Activated CD8-positive, alpha-beta memory T cell treated with anti-CD3 and anti-CD28 coated beads for 4 hours (primary cell): ENCODE measurements around the gene PTPRN2.
"Not testable (repeated sequence)": the region's sequence is repeated elsewhere in the genome, so short reads cannot be mapped to it uniquely, and the experiment has no call there.

ENCODE experiments used
- DNase-seq, 2 donors: peaks; one replicate each; pipeline ENCODE4 v3.0.0-alpha.2; 2020; ENCODE audit warnings: low read depth in 2 of 2

PTPRN2 gene

GRCh38 chr7:158516524-158516923 is 71.1 kb downstream of the PTPRN2 start:
- no peak for DNase-seq

GRCh38 chr7:158512869-158513268 is 74.8 kb downstream of the PTPRN2 start:
- DNase-seq = no peak

- no peak for DNase-seq
Observed at GRCh38 chr7:158512042-158512441, 75.6 kb downstream of the PTPRN2 start.

GRCh38 chr7:158508802-158509385 is 78.7 kb downstream of the PTPRN2 start:
- DNase-seq = no peak

GRCh38 chr7:158508321-158508720 is 79.3 kb downstream of the PTPRN2 start:
- DNase-seq = not testable (repeated sequence)

GRCh38 chr7:158507917-158508316 is 79.7 kb downstream of the PTPRN2 start:
- no peak for DNase-seq

- DNase-seq = not testable (repeated sequence)
Observed at GRCh38 chr7:158507175-158507574, 80.4 kb downstream of the PTPRN2 start.

- no peak for DNase-seq
Observed at GRCh38 chr7:158506626-158507025, 81.0 kb downstream of the PTPRN2 start.

GRCh38 chr7:158505683-158506082 is 81.9 kb downstream of the PTPRN2 start:
- no peak for DNase-seq

GRCh38 chr7:158502068-158502750 is 85.4 kb downstream of the PTPRN2 start:
- no peak for DNase-seq

- no peak for DNase-seq
Observed at GRCh38 chr7:158501393-158502067, 86.1 kb downstream of the PTPRN2 start.

GRCh38 chr7:158500651-158501052 is 87.0 kb downstream of the PTPRN2 start:
- no peak for DNase-seq

GRCh38 chr7:158499082-158499455 is 88.6 kb downstream of the PTPRN2 start:
- no peak for DNase-seq

GRCh38 chr7:158498443-158499081 is 89.1 kb downstream of the PTPRN2 start:
- DNase-seq = no peak

GRCh38 chr7:158497627-158498026 is 90.0 kb downstream of the PTPRN2 start:
- DNase-seq = no peak

GRCh38 chr7:158495786-158496185 is 91.8 kb downstream of the PTPRN2 start:
- no peak for DNase-seq

GRCh38 chr7:158495216-158495615 is 92.4 kb downstream of the PTPRN2 start:
- no peak for DNase-seq

GRCh38 chr7:158494643-158495042 is 93.0 kb downstream of the PTPRN2 start:
- DNase-seq = no peak

- DNase-seq = no peak
Observed at GRCh38 chr7:158494162-158494586, 93.4 kb downstream of the PTPRN2 start.

GRCh38 chr7:158492367-158492764 is 95.3 kb downstream of the PTPRN2 start:
- DNase-seq = no peak

- DNase-seq = no peak
Observed at GRCh38 chr7:158491094-158491493, 96.5 kb downstream of the PTPRN2 start.

- DNase-seq = no peak
Observed at GRCh38 chr7:158490171-158490782, 97.3 kb downstream of the PTPRN2 start.
